ENCODE data around the gene MAPK13.
"Not testable (repeated sequence)": the region's sequence is repeated elsewhere in the genome, so short reads cannot be mapped to it uniquely, and the experiment has no call there.

The MAPK13 gene

DNA sequence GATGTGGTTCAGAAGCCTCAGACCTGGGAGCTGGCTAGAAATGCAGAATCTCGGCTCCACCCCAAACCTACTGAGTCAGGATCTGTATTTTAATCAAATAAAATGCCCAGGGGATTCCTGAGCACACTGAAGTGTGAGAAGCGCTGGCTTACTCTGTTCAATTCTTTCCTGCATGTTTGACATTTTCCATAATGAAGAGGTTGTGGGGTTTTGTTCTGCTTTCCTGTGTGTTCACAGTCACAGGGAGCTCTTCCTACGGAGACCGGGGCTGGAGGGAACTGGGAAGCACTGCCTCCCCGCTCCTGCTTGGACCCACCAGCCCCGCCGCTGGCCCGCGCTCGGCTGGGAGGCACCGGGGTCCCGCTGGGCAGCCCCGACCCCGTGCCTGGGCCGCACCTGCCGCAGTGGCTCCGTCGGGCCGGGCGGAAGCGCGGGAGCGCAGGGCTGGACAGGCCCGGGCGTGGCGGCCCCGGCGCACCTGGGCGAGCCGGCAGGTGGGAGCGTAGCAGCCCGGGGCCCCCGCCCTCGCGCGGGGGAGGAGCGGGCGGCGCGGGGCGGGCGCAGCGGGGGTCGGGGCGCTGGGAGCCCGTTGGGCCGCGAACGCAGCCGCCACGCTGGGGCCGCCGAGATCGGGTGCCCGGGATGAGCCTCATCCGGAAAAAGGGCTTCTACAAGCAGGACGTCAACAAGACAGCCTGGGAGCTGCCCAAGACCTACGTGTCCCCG is at the start of gene MAPK13:
MAPK13 (plus strand) TSS at position 573 of the 726 bp plus-strand sequence; CDS start at position 643, 70 bp downstream.
- peak; percentile 85 for DNase-seq (ENCODE audit: low spot score)

DNA sequence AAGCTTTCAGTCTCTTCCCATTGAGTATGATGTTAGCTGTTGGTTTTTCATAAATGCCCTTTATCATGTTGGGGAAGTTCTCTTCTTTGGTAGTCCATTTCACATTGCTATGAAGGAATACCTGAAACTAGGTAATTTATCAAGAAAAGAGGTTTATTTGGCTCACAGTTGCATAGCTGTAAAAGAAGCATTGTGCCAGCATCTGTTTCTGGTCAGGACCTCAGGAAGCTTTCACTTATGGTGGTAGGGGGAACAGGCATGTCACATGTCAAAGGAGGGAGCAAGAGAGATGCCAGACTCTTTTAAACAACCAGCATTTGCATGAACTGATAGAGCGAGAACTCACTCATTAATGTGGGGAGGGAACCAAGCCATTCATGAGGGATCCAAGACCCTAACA is 48.0 kb upstream of the MAPK13 start:
- no peak for DNase-seq (ENCODE audit: low spot score)

DNA sequence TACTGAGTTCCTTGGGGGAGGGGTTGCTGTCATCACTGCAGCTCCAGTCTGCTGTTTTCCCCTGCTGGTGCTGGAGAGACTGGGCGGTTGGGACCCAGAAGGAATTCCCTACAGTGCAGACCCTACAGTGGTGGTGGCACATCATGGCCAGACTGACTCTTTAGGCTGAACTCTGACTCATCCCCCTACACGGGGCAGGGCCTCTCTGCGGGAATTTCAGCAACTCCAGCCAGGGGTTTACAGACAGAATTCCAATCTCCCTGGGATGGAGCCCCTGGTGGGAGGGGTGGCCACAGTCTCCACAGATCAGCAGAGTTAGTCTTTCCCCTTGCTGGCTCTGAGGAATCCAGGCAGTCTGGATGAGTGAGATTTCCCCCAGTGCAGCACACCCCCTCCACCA is 46.9 kb upstream of the MAPK13 start:
- no peak for DNase-seq (ENCODE audit: low spot score)

DNA sequence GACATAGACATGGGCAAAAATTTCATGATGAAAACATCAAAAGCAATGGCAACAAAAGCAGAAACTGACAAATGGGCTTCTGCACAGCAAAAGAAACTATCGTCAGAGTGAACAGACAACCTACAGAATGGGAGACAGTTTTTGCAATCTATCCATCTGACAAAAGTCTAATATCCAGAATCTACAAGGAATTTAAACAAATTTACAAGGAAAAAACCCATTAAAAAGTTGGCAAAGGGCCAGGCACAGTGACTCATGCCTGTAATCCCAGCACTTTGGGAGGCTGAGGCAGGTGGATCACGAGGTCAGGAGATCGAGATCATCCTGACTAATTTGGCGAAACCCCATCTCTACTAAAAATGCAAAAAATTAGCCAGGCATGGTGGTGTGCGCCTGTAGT is 42.1 kb upstream of the MAPK13 start:
- not testable (repeated sequence) for DNase-seq (ENCODE audit: low spot score)

DNA sequence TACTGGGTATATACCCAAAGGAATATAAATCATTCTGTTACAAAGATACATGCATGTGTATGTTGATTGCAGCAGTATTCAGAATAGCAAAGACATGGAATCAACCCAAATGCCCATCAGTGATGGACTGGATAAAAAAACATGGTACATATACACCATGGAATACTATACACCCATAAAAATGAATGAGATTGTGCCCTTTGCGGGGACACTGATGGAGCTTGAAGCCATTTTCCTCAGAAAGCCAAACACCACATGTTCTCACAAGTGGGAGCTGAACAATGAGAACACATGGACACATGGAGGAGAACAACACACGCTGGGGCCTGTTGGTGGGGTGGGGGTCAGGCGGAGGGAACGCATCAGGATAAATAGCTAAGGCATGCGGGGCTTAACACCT is 41.3 kb upstream of the MAPK13 start:
- no peak for DNase-seq (ENCODE audit: low spot score)

DNA sequence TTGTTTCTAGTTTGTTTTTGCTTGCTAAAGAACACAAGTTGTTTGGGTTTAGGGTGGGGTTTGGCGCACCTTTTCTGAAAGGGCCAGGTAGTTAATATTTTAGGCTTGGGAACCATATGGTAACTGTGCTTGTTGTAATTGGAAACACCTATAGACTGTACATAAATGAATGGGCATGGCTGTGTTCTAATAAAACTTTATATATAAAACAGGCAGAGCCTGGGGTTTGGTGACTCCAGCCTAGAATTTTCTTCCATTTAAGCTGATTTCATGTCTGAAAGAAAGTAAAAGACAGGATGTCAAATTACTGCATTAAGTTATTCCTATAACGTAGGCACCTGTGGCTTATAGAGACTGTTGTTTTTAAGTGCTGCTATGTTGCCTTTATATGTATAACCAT is 36.1 kb upstream of the MAPK13 start:
- no peak for DNase-seq (ENCODE audit: low spot score)

DNA sequence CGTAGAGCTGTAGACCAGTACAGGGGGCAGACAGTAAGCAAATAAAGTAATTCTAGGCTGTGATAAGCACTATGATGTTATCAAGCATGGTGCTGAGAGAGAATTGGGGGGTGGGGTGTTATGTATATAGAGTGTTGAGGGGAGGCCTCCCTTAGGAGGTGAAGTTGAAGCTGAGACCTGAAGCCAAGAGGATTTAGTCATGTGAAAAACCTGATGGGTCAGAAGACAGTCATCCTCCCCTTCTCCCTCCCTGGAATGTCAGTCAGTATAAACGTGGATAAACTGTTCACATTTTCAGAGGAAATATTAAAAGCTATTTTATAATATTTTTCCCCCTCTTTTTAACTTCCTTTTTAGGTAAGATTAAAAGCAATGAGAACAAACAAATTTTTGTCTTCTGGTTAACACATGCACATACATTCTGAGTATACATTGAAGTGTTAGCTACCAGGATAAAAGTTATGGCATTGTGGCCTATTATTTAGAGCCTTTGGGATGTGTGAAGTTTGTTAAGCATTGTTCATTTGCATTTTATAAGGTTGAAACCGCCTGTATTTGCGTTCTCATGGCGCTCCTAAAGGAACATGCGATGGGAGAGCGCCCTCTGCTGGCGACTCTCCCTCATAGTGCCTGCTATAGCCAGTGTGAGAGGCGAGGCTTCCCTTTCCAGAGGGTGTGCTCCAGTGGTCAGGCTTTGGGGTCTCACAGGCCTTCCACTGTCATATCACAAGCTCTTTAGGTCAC is 35.4 kb upstream of the MAPK13 start:
- peak; percentile 78 for DNase-seq (ENCODE audit: low spot score)

DNA sequence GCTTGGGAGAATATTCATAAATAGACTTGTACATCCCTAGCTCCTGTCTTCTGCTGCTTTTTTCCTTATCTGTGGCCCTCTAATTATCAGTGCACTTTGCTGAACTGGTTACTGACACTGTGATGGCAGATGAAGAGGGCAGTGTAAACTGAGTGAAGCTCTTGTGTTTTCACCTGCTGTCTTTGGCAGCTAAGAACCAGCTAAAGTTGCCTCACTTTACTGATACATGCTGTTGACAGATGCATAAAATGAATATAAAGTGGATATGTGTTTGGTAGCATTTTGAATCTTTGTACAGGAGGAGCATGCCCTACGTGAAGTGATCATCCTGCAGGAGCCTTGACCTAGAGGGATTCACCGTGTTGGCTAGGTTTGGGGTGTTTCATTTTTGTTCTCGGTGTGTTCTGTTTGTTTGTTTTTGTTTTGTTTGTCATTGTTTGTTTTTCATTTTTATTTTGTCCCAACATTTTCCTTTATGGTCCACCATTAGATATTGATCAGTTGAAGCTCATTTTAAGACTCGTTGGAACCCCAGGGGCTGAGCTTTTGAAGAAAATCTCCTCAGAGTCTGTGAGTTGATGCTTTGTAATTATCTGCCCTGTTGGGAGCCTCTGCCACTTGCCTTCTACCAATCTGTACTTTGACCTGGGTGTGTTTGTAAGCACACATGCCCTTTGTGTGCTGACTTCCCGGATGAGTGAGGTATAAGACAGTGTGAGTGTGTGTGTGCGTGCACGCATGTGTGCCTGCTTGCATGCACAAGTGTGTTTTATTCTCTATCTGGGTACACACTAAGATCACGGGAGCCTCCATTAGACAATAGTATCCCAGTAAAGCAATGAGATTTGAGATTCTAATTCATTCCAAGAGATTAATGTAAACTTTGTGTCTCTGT is 34.6 kb upstream of the MAPK13 start:
- no peak for DNase-seq (ENCODE audit: low spot score)

DNA sequence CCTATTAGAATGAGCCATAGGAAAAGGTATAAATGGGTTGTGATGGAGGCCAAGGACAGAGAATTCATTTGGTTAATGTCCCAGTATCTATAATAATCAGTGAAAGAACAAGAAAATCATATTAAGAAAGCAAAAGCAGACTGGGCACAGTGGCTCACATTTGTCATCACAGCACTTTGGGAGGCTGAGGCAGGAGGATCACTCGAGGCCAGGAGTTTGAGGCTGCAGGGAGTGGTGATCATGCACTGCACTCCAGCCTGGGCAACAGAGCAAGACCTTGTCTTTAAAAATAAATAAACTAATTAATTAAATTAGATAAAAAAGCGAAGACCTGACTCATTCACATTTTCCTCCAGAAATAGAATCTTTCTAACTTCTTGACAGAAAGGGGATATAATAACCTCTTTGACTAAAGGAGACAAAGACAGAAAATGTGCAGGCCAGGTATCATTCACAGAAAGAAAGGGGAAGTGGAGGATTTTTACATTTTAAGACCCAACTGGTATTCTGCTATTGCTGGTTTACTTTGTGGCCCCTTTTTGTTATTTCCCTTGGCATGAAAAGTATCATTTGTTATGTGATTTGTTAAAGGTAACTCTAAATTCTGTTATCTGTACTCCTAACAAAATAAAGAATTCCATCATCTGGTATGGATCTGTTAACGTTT is 31.9 kb upstream of the MAPK13 start:
- DNase-seq (ENCODE audit: low spot score), result no peak

DNA sequence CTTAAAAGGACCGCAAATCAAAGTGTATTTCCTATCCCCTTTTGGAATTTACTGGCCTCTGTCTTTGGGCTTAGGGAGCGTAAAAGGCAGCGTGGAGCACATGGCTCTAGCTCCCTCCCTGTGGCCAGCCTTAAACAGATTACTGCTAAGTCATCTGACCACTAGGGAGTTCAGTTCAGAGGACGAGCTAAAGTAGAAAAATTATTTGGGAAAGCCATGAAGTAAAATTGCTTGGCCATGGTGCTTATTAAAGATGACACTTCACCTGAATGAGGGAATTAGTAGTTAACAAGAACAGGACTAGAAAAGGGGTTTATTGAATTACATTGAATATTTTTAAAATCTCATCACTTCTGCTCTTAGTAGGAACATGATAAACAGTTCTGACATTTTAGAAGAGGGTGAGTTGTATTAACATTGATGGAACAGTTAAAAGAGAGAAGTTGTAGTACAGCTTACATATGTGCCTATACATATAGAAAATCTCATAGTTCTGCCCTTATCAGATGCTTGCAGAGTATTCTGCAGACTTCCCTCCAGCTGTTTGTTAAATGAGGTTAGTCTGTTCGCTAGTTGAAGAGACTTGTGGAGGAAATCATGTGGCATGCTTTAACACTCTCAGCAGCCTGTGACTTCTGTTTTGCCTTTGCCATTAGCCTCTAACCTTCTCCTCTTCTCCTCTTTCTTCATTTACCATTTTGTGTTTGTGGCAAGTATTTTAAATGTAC is 31.2 kb upstream of the MAPK13 start:
- DNase-seq (ENCODE audit: low spot score), result peak; percentile 23

DNA sequence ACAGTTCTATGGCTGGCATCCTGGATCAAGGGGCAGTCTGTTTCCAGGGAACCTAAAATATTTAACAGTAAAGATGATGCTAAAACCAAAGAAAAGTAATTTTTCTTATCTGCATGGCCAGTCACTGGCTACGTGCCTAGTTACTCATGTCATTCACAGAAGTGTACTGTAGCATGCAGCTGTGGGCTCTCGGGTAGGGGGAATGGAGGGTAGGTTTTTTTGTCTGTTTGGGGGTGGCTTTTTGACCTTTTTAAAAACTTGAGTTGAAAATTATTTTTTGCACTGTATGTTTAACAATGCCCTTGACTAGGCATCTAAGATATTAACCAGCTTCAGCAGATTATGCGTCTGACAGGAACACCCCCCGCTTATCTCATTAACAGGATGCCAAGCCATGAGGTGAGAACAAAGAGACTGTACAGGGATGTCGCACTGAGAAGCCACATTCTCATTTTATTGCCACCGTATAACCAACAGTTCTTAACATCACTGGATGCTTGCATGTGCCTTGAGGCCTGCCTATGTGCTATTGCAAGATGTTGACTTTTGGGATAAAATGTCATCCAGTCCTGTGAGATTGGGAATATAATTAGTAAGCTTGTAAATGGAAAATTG is 30.3 kb upstream of the MAPK13 start:
- no peak for DNase-seq (ENCODE audit: low spot score)

DNA sequence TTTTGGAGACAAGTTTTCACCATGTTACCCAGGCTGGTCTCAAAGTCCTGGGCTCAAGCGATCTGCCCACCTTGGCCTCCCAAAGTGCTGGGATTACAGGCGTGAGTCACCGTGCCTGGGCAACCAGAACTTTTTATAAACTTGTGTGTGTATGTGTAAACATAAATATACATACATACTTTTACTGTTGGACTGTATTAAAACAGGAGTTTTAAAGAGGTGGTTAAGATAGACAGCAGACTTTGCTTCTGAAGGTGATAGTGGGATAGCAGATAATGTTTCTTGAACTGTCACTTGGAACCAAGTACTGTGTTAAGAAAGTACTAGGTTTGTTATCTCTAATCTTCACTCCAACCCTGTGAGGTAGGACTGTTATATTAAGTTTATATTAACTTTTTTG is 28.6 kb upstream of the MAPK13 start:
- no peak for DNase-seq (ENCODE audit: low spot score)

DNA sequence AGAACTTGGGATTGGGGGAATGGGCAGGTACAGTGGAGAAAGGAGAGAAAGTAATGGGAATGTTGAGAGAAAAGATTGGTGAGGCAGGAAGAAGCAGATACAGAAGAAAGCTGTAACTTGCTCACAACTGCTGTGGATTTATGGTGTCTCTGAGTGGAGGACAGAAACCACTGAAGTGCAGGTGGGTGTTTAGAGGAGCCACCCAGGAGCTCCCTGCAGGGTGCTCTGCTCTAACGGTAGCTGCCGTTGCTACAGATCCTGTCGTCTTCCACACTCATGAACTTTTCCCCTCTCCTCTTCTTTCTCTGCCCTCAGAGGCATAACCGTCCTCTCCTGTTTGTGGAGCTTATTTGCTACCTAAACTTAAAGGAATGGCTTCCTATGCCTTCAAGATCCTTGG is 27.5 kb upstream of the MAPK13 start:
- no peak for DNase-seq (ENCODE audit: low spot score)

DNA sequence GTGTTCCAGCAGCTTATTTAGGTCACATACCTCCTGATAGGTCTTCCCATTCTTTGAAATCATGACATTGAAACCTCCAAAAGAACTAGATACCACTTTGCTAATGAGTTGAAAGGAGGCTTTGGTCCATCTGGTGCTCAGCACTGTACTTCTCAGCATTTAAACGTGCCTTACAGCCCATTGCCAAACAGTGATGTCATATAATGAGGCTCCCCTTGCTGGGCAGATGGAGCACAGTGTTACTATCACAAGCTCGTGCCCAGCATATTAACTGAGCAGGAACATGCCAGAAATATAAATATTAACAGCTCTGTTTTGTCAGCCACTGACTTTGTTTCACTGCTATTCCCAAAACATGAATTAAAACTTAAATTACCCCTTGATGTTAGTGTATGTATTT is 25.5 kb upstream of the MAPK13 start:
- no peak for DNase-seq (ENCODE audit: low spot score)

DNA sequence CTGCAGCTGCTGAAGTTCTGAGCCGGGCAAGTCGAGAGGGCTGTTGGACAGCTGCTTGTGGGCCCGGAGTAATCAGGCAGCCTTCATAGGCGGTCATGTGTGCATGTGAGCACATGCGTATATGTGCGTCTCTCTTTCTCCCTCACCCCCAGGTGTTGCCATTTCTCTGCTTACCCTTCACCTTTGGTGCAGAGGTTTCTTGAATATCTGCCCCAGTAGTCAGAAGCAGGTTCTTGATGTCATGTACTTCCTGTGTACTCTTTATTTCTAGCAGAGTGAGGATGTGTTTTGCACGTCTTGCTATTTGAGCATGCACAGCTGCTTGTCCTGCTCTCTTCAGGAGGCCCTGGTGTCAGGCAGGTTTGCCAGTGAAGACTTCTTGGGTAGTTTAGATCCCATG is 21.2 kb upstream of the MAPK13 start:
- DNase-seq (ENCODE audit: low spot score), result no peak

DNA sequence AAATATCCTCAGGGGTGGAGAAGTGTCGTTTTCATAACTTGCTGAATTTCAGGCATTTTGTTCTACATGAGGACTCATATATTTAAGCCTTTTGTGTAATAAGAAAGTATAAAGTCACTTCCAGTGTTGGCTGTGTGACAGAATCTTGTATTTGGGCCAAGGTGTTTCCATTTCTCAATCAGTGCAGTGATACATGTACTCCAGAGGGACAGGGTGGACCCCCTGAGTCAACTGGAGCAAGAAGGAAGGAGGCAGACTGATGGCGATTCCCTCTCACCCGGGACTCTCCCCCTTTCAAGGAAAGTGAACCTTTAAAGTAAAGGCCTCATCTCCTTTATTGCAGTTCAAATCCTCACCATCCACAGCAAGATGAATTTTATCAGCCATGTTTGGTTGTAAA is 20.3 kb upstream of the MAPK13 start:
- no peak for DNase-seq (ENCODE audit: low spot score)

DNA sequence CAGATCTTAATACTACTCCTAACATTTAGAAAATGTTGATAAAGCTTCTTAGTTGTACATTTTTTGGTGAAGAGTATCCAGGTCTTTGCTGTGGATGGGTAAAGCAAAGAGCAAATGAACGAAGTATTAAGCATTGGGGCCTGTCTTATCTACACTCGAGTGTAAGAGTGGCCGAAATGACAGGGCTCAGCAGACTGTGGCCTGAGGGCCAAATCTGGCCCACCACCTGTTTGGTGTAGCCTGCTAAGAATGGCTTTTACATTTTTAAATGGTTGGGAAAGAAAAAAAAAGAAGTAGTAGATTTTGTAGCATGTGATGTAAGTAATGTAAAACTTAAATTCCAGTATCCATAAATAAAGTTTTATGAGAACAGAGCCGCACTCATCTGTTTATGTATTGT is 19.4 kb upstream of the MAPK13 start:
- no peak for DNase-seq (ENCODE audit: low spot score)

DNA sequence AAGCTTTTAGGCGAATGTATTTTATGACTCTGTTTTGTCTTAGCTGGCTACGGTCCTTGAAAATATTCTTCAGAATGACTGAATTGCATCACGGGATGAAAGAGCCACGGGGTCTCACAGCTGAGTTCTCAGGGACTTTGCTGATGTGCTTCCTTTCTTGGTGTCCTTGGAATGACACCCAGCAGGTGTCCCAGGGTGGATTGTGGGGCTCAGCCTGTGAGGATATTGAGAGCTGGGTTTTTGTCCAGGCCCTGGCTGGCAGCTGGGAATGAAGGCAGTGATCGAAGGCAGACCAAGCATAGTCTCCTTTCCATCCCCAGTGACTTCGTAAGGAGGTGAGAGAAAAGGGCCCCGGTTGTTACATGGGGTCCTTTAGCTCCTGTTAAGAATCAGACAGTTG is 18.8 kb upstream of the MAPK13 start:
- no peak for DNase-seq (ENCODE audit: low spot score)

DNA sequence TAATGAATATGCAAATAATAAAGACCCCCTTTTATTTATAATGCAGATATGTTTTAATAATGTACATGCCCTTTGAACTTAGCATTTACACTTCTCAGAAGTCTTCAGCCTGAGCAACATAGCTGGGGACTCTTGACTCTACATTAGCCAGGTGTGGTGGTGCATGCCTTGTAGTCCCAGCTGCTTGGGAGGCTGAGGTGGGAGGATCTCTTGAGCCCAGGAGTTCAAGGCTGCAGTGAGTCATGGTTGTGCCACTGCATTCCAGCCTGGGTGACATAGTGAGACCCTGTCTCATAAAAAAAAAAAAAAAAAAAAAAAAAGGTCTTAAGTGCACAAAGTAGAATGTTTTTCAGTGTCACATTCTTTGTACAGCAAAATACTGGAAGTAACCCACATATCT is 17.3 kb upstream of the MAPK13 start:
- no peak for DNase-seq (ENCODE audit: low spot score)

DNA sequence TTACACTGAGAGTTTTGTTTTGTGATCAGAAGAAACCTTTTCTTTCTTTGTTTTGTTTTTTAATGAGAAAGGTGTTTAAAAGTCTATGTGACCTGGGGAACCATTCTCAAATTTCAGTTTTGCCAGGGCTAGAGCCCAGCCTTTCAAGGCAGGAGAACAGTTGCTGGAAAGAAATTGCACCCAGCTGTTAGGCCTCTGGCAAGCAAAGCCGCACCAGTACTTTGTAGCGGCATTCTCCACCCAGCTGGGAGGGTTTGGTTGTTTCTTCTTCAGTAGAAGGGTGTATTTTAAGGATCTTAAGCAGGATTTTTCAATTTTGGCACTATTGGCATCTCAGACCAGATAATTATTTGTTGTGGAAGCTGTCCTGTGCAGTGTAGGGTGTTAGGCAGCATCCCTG is 16.6 kb upstream of the MAPK13 start:
- DNase-seq (ENCODE audit: low spot score), result no peak

DNA sequence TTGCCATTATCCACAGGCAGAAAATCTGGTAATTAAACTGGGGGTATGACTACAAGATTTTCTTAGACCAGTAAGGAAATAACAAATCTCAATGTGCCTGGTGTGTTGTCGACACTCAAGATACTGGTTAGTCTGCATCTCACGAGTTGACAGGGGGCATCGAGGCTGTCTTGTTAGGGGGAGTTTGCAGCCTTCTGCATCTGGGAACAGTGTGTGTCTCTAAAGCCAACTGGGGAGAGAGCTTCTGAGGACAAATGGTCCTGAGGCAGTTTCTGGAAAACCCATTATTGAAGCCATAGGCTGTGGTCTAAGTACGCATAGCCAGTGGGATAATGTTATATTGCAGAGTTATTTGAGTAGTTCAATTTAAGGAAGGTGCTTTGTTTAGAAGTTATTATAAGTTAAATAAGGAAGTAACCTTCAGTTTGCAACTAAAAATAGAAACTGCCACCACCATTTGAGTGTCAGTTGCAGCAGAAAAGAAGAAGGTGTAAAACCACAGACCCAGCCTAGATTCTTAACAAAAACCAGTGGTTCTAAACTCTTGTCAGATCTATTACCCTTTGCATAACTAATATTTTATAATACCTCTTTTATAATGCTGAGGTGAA is 15.4 kb upstream of the MAPK13 start:
- DNase-seq (ENCODE audit: low spot score), result no peak
